WTC11 (cell line): ENCODE measurements around the gene SUSD1.

Experiments used
- ELF4 ChIP-seq: sonication (generic); formaldehyde crosslinking; IDR thresholded peaks from 2 replicates; pipeline ENCODE4 v1.8.1; 2022; ENCODE audit warnings: low read depth, mild to moderate bottlenecking, moderate library complexity, missing genetic modification reagents
- JUN ChIP-seq: sonication (generic); formaldehyde crosslinking; IDR thresholded peaks from 2 replicates; pipeline ENCODE4 v1.8.0; 2023; ENCODE audit warnings: mild to moderate bottlenecking, missing genetic modification reagents
- KAT7 ChIP-seq: sonication (generic); formaldehyde crosslinking; IDR thresholded peaks from 2 replicates; pipeline ENCODE4 v1.8.1; 2023; ENCODE audit warnings: missing genetic modification reagents, mild to moderate bottlenecking, borderline replicate concordance

- TF ChIP-seq KAT7 (CRISPR knock-in tag) (no peak), JUN (CRISPR knock-in tag) (no peak), ELF4 (CRISPR knock-in tag) (no peak)
Measured at GRCh38 chr9:112212926-112213325, 37.8 kb upstream of the SUSD1 start.
